HepG2 (cell line): Measurements from ENCODE around the gene BBOF1. TPM values are rescaled to one million over a fixed set of nuclear protein-coding genes. Genes with fewer than 3 reads are reported as not detected.

ENCODE experiments used
- ATAC-seq: fragments of 200-7000 bp; cut with Tn5 transposase; 3 replicates; pipeline ENCODE4 v1.9.1; 2020; ENCODE audit warnings: mild to moderate bottlenecking, moderate library complexity
- BruUV-seq: library from RNA; stranded (reverse); fragments of 400-500 nt; replicated peaks from 2 replicates; lab custom pipeline; 2021; lab: Mats Ljungman, UMichigan
- CTCF ChIA-PET: fragments of 300-600 bp; formaldehyde crosslinking; extraction: SDS; loops from one replicate; lab custom pipeline; 2021; ENCODE audit warnings: low total read pairs, inconsistent platforms, low intra/inter-chr PET ratio; lab: Yijun Ruan, JAX
- POLR2A ChIA-PET: fragments of 350-600 bp; sonication (Branson Sonifier 250); formaldehyde crosslinking; loops from one replicate; lab custom pipeline; 2020; ENCODE audit warnings: antibody characterized with exemption, inconsistent platforms; lab: Yijun Ruan, JAX
- DNase-seq: peaks from one replicate; pipeline ENCODE4 v3.0.0-alpha.2; 2015; ENCODE audit warnings: low spot score
- FAIRE-seq: peaks from 3 replicates; lab custom pipeline; 2011; peaks lifted over from hg19 to GRCh38; lab: Jason Lieb, UNC
- H2AFZ ChIP-seq: one replicate; pipeline ENCODE4 v1.6.1; 2011; ENCODE audit warnings: low read length, inconsistent platforms
- H3K27ac ChIP-seq: fragments of 300-600 bp; 3 replicates; pipeline ENCODE4 v1.8.0; 2011; ENCODE audit warnings: mixed run types, mild to moderate bottlenecking, mixed read lengths, low read length, inconsistent platforms; ENCODE audit not compliant: insufficient read depth; ENCODE audit errors: extremely low read length
- H3K27me3 ChIP-seq, 2 experiments: fragments of 200-600 bp in 1 of 2; 2 replicates in 1 of 2; 3 replicates in 1 of 2; pipeline versions ENCODE4 v1.6.0 to v1.8.0; 2011; ENCODE audit warnings: low read length in 2 of 2, mild to moderate bottlenecking in 2 of 2, moderate library complexity in 2 of 2, inconsistent platforms in 1 of 2; ENCODE audit not compliant: insufficient read depth in 2 of 2, control insufficient read depth in 1 of 2
- H3K36me3 ChIP-seq, 2 experiments: fragments of 200-600 bp in 1 of 2; replicated peaks in 1 of 2; 2 replicates in 1 of 2; 3 replicates in 1 of 2; pipeline versions ENCODE4 v1.5.1 to v1.8.0; 2011; ENCODE audit warnings: low read length in 2 of 2, inconsistent platforms in 1 of 2; ENCODE audit not compliant: insufficient read depth in 2 of 2, control insufficient read depth in 1 of 2
- H3K4me1 ChIP-seq: 2 replicates; pipeline ENCODE4 v1.5.1; 2012; ENCODE audit warnings: low read length, inconsistent platforms; ENCODE audit not compliant: insufficient read depth
- H3K4me2 ChIP-seq: 2 replicates; pipeline ENCODE4 v1.6.0; 2011; ENCODE audit warnings: low read depth, low read length, inconsistent platforms
- H3K4me3 ChIP-seq, 3 experiments: fragments of 200-600 bp in 1 of 3; sonication (generic), shearing (Covaris generic) in 1 of 3; replicated peaks in 1 of 3; 2 replicates each; pipeline ENCODE4 v1.5.1; 2011 to 2016; ENCODE audit warnings: low read length in 3 of 3, inconsistent platforms in 2 of 3, low read depth in 2 of 3, mild to moderate bottlenecking in 2 of 3, control low read depth in 1 of 3, mixed read lengths in 1 of 3; ENCODE audit not compliant: insufficient read depth in 1 of 3
- H3K79me2 ChIP-seq: one replicate; pipeline ENCODE4 v1.6.1; 2011; ENCODE audit warnings: low read length, inconsistent platforms; ENCODE audit not compliant: insufficient read depth
- H3K9ac ChIP-seq: 2 replicates; pipeline ENCODE4 v1.6.0; 2011; ENCODE audit warnings: mild to moderate bottlenecking, low read depth, low read length, inconsistent platforms; ENCODE audit not compliant: insufficient read depth
- H3K9me3 ChIP-seq: 2 replicates; pipeline ENCODE4 v1.5.1; 2012; ENCODE audit warnings: mild to moderate bottlenecking, low read length
- H4K20me1 ChIP-seq: 2 replicates; pipeline ENCODE4 v1.6.0; 2011; ENCODE audit warnings: inconsistent platforms, mild to moderate bottlenecking, low read length, moderate library complexity; ENCODE audit not compliant: insufficient read depth
- BRD4 ChIP-seq: sonication (generic); formaldehyde crosslinking; IDR thresholded peaks from 2 replicates; pipeline ENCODE4 v1.4.0; 2020; ENCODE audit warnings: missing genetic modification reagents
- FLYWCH1 ChIP-seq: sonication (generic); formaldehyde crosslinking; IDR thresholded peaks from 2 replicates; pipeline ENCODE4 v1.8.1; 2023; ENCODE audit warnings: mild to moderate bottlenecking, missing genetic modification reagents
- FOXJ3 ChIP-seq: sonication (generic); formaldehyde crosslinking; IDR thresholded peaks from 2 replicates; pipeline ENCODE4 v1.4.0; 2020; ENCODE audit warnings: missing genetic modification reagents, mild to moderate bottlenecking, borderline replicate concordance
- HMGA1 ChIP-seq: sonication (generic); formaldehyde crosslinking; conservative IDR thresholded peaks from 2 replicates; pipeline ENCODE4 v1.4.0; 2020; ENCODE audit warnings: missing genetic modification reagents
- MEIS2 ChIP-seq: sonication (generic); formaldehyde crosslinking; IDR thresholded peaks from 2 replicates; pipeline ENCODE4 v1.9.0; 2021; ENCODE audit warnings: mild to moderate bottlenecking, missing genetic modification reagents
- MXD4 ChIP-seq: IDR thresholded peaks from 2 replicates; pipeline ENCODE4 v1.6.1; 2016; ENCODE audit warnings: mild to moderate bottlenecking, missing biosample characterization, missing genetic modification reagents
- RCOR2 ChIP-seq: IDR thresholded peaks from 2 replicates; pipeline ENCODE4 v1.6.1; 2016; ENCODE audit warnings: missing biosample characterization, missing genetic modification reagents
- TOE1 ChIP-seq: sonication (generic); formaldehyde crosslinking; IDR thresholded peaks from 2 replicates; pipeline ENCODE4 v1.4.0; 2020; ENCODE audit warnings: mild to moderate bottlenecking, missing genetic modification reagents
- U2AF2 ChIP-seq: fragments of 200-400 bp; formaldehyde crosslinking; IDR thresholded peaks from 2 replicates; pipeline ENCODE4 v1.6.1; 2017; ENCODE audit warnings: low read depth, mild to moderate bottlenecking, low read length
- ZNF331 ChIP-seq: sonication (generic); formaldehyde crosslinking; IDR thresholded peaks from 2 replicates; pipeline ENCODE4 v1.4.0; 2020; ENCODE audit warnings: missing genetic modification reagents
- ZNF644 ChIP-seq: IDR thresholded peaks from 2 replicates; pipeline ENCODE4 v1.6.1; 2016; ENCODE audit warnings: low read depth
- ZNF777 ChIP-seq: sonication (generic); formaldehyde crosslinking; IDR thresholded peaks from 2 replicates; pipeline ENCODE4 v1.4.0; 2020; ENCODE audit warnings: missing genetic modification reagents
- ZNF879 ChIP-seq: sonication (generic); formaldehyde crosslinking; IDR thresholded peaks from 2 replicates; pipeline ENCODE4 v1.8.1; 2023; ENCODE audit warnings: missing genetic modification reagents
- WGBS: methylation state at CpG from one replicate; pipeline ENCODE4 v1.1.6; 2017; ENCODE audit warnings: low lambda C conversion rate; 5-methylcytosine and 5-hydroxymethylcytosine counted together
- in situ Hi-C: cut with HindIII; loops from 2 replicates; pipeline ENCODE4 v1.10.0; 2017; ENCODE audit warnings: low pct_unique_long_range_greater_than_20kb; ENCODE audit not compliant: extremely low pct_ligation_motif_present
- intact Hi-C: fragments of 100-400 bp; cut with micrococcal nuclease; formaldehyde crosslinking; loops from one replicate; pipeline ENCODE4 v1.10.0; 2022; ENCODE audit not compliant: unreplicated experiment
- polyA plus RNA-seq, 8 experiments: library from polyadenylated mRNA; depleted of rRNA in 3 of 8; stranded (reverse) in 7 of 8; unstranded in 1 of 8; fragments of >200 nt; fragmentation: Illumina TruSeq in 4 of 8; extraction: Trizol in 4 of 8; gene quantifications; 2 replicates each; pipeline versions ENCODE4 v1.2.1 to v1.2.3, GENCODE V29; 2011 to 2016; ENCODE audit warnings: low read depth in 4 of 8, missing spikeins in 1 of 8, mixed read lengths in 1 of 8; ENCODE audit not compliant: insufficient read depth in 1 of 8
- total RNA-seq, 5 experiments: library from RNA; depleted of rRNA; stranded (reverse); fragments of >200 nt; fragmentation: Illumina TruSeq; extraction: Trizol; gene quantifications; 2 replicates each; pipeline ENCODE4 v1.2.3, GENCODE V29; 2016; ENCODE audit warnings: low read depth in 1 of 5
- TF ChIP-seq, protein P1 (sequence below): sonication (generic); formaldehyde crosslinking; IDR thresholded peaks from 2 replicates; pipeline ENCODE4 v1.4.0; 2020; ENCODE audit warnings: missing genetic modification reagents
- TF ChIP-seq, protein P2 (sequence below): sonication (generic); formaldehyde crosslinking; IDR thresholded peaks from 2 replicates; pipeline ENCODE4 v1.5.0; 2020; ENCODE audit warnings: missing genetic modification reagents, mild to moderate bottlenecking, borderline replicate concordance
- TF ChIP-seq, protein P3 (sequence below): sonication (generic); formaldehyde crosslinking; IDR thresholded peaks from 2 replicates; pipeline ENCODE4 v1.8.1; 2023; ENCODE audit warnings: missing genetic modification reagents, mild to moderate bottlenecking, borderline replicate concordance
- TF ChIP-seq, protein P4 (sequence below): sonication (generic); formaldehyde crosslinking; IDR thresholded peaks from 2 replicates; pipeline ENCODE4 v1.4.0; 2020; ENCODE audit warnings: missing genetic modification reagents; ENCODE audit errors: not compliant biosample characterization
- TF ChIP-seq, protein P5 (sequence below): IDR thresholded peaks from 2 replicates; pipeline ENCODE4 v1.6.1; 2018; ENCODE audit warnings: missing genetic modification reagents, mild to moderate bottlenecking, missing compliant biosample characterization
- TF ChIP-seq, protein P6 (sequence below): sonication (generic); formaldehyde crosslinking; IDR thresholded peaks from 2 replicates; pipeline ENCODE4 v1.5.0; 2020; ENCODE audit warnings: missing genetic modification reagents, mild to moderate bottlenecking, borderline replicate concordance
- TF ChIP-seq, protein P7 (sequence below): IDR thresholded peaks from 2 replicates; pipeline ENCODE4 v1.6.1; 2016; ENCODE audit warnings: mild to moderate bottlenecking, missing biosample characterization, missing genetic modification reagents

The BBOF1 gene
- total and polyA plus RNA-seq, 2 of the 13 experiments (the other 11 are each of a cell fraction or from before 2014, with no cell fraction given): 1.6 to 2.3 TPM

DNA sequence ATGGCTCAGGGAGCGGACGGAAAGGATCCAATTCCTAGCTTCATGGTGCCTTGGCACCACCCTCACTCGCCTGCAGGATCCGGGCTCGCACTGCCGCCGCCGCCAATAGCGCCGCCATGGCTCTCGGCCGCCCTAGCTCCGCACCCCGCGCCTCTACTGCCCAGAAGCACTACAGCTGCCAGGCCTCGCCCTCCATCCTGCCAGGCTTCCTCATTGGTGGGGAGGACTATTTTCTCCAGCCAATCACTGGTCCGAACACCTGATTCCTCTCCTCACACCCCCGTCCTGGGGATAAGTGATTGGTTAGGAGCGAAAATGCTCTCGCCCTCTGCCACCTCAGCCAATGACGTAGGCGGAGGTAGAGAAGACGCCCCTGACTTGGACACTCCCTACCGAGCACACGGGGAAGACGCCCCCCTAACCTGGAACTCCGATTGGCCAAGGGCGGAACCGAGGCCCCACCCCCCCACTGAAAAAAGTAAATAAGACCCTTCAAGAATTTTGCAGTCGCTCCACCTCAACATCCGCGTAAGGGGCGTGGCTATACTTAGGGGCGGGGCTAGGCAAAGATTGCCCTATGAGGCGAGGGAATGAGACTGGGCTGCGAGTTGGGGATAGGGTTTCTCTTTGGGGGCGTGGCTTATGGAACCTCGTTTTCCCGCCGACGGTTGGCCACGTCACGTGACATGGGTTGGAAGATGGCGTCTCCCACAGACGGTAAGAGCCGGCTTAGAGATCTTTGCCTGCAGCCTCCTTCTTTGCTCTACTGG, 65.3 kb downstream of the BBOF1 start, which contains the start of the genes ALDH6A1 and LIN52:
Gene ALDH6A1, minus strand, starts transcription at position 177 of the 770 bp plus-strand sequence. Its CDS starts 59 bp downstream, at position 118.
Gene LIN52, plus strand, starts transcription at position 680 of the 770 bp plus-strand sequence. Its CDS starts 19 bp downstream, at position 699.
- Histone ChIP-seq H3K79me2 (peaks cover 40% of the 10 kb centered on the region), H3K36me3 (no peaks in the 10 kb centered on the region), H4K20me1 (no peaks in the 10 kb centered on the region), H3K27me3 (no peaks in the 10 kb centered on the region; a peak in 1 of 5 replicates), H2AFZ (peak within 1 kb of the TSS; percentile 12), H3K9ac (peak within 1 kb of the TSS; percentile 94), H3K27ac (peak within 1 kb of the TSS; percentile 95), H3K4me3 (peak within 1 kb of the TSS; percentile 95 to 100 (median 98)), H3K4me2 (peak within 1 kb of the TSS; percentile 96), H3K9me3 (no peaks in the 10 kb centered on the region), H3K4me1 (peaks cover 46% of the 10 kb centered on the region)
- ChIA-PET POLR2A (interaction anchor here (0.5 to 2.1 kb wide), 6 partner anchors 82 to 347 kb away, joined by 3 to 11 read pairs (median 3); partner anchors contain the start of genes COQ6, FAM161B and ZNF410), CTCF (no interaction called here)
- WGBS: 2% methylated on average over 20 of the region's 46 CpGs
- FAIRE-seq (peak; percentile 86), ATAC-seq (peak; percentile 97), DNase-seq (peak; percentile 100)
- in situ Hi-C loops (no loop called here), intact Hi-C loops (no loop called here)
- BruUV-seq: no TSS peak
- TF ChIP-seq, protein P1, sequence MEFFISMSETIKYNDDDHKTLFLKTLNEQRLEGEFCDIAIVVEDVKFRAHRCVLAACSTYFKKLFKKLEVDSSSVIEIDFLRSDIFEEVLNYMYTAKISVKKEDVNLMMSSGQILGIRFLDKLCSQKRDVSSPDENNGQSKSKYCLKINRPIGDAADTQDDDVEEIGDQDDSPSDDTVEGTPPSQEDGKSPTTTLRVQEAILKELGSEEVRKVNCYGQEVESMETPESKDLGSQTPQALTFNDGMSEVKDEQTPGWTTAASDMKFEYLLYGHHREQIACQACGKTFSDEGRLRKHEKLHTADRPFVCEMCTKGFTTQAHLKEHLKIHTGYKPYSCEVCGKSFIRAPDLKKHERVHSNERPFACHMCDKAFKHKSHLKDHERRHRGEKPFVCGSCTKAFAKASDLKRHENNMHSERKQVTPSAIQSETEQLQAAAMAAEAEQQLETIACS: no peak
- no peak for TF ChIP-seq ZNF331 (CRISPR knock-in tag)
- no peak for TF ChIP-seq U2AF2
- peak; percentile 69; the same call in 1 of the 2 replicates for TF ChIP-seq ZNF777 (CRISPR knock-in tag)
- no peak for TF ChIP-seq FLYWCH1
- TF ChIP-seq BRD4 (CRISPR knock-in tag): no peak
- TF ChIP-seq MXD4 (CRISPR knock-in tag): peak; percentile 73
- no peak for TF ChIP-seq TOE1 (CRISPR knock-in tag)
- TF ChIP-seq RCOR2: no peak
- TF ChIP-seq FOXJ3 (CRISPR knock-in tag): no peak; the same call in 1 of the 2 replicates
- no peak for TF ChIP-seq ZNF644 (CRISPR knock-in tag)
- TF ChIP-seq, protein P2, sequence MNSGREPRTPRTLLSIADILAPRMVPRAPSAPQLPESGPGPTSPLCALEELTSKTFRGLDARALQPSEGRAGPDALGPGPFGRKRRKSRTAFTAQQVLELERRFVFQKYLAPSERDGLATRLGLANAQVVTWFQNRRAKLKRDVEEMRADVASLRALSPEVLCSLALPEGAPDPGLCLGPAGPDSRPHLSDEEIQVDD (CRISPR knock-in tag): no peak
- TF ChIP-seq, protein P3, sequence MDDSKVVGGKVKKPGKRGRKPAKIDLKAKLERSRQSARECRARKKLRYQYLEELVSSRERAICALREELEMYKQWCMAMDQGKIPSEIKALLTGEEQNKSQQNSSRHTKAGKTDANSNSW (CRISPR knock-in tag): no peak
- TF ChIP-seq, protein P4, sequence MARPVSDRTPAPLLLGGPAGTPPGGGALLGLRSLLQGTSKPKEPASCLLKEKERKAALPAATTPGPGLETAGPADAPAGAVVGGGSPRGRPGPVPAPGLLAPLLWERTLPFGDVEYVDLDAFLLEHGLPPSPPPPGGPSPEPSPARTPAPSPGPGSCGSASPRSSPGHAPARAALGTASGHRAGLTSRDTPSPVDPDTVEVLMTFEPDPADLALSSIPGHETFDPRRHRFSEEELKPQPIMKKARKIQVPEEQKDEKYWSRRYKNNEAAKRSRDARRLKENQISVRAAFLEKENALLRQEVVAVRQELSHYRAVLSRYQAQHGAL (CRISPR knock-in tag): no peak
- TF ChIP-seq, protein P5, sequence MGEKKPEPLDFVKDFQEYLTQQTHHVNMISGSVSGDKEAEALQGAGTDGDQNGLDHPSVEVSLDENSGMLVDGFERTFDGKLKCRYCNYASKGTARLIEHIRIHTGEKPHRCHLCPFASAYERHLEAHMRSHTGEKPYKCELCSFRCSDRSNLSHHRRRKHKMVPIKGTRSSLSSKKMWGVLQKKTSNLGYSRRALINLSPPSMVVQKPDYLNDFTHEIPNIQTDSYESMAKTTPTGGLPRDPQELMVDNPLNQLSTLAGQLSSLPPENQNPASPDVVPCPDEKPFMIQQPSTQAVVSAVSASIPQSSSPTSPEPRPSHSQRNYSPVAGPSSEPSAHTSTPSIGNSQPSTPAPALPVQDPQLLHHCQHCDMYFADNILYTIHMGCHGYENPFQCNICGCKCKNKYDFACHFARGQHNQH (CRISPR knock-in tag): no peak
- TF ChIP-seq, protein P6, sequence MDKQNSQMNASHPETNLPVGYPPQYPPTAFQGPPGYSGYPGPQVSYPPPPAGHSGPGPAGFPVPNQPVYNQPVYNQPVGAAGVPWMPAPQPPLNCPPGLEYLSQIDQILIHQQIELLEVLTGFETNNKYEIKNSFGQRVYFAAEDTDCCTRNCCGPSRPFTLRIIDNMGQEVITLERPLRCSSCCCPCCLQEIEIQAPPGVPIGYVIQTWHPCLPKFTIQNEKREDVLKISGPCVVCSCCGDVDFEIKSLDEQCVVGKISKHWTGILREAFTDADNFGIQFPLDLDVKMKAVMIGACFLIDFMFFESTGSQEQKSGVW (CRISPR knock-in tag): no peak
- no peak for TF ChIP-seq ZNF879 (CRISPR knock-in tag)
- TF ChIP-seq MEIS2 (CRISPR knock-in tag): 0 out of 2 replicates have a peak, but pooled peaks have one; percentile 12
- no peak for TF ChIP-seq HMGA1 (CRISPR knock-in tag)
- TF ChIP-seq, protein P7, sequence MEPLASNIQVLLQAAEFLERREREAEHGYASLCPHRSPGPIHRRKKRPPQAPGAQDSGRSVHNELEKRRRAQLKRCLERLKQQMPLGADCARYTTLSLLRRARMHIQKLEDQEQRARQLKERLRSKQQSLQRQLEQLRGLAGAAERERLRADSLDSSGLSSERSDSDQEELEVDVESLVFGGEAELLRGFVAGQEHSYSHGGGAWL: peak; percentile 73; the same call in 1 of the 2 replicates
